RWPE1 (cell line): ENCODE results near the gene SYNDIG1.

ENCODE experiments used
- CTCF ChIA-PET: fragments of 350-600 bp; sonication (Branson Sonifier 250); formaldehyde crosslinking; extraction: SDS; loops from one replicate; lab custom pipeline; 2021; lab: Yijun Ruan, JAX
- POLR2A ChIA-PET: fragments of 400-600 bp; formaldehyde crosslinking; extraction: SDS; loops from one replicate; lab custom pipeline; 2020; ENCODE audit warnings: antibody characterized with exemption; ENCODE audit not compliant: low non-redundant PET; lab: Yijun Ruan, JAX
- DNase-seq: peaks from one replicate; pipeline ENCODE4 v3.0.0; 2012; ENCODE audit warnings: low spot score
- H3K27ac ChIP-seq: fragments of 450-650 bp; 2 replicates; pipeline ENCODE4 v1.5.1; 2017
- TF ChIP-seq, protein P1 (sequence below): fragments of 450-650 bp; conservative IDR thresholded peaks from 2 replicates; pipeline ENCODE4 v1.5.1; 2017; ENCODE audit warnings: low read depth, mild to moderate bottlenecking

SYNDIG1 gene

DNA sequence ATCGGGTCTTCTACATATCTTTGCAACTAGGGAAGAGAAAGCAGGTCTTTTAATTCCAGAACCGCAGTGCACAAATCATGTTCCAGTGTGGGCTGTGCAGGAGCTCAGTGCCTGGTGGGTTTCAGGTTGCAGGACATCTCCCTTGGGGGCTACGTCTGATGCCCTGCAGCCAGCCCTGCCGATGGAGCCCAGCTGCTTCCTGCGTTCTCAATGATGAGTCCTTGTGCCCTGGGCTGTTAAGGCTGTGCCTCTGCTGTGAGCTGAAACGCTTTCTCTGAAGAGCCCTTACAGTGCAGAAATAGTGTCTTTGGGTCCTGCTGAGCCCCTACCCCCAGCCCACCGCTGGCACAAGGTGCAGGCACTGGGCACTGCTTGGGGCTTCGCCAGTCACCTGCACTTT, 192.9 kb downstream of the SYNDIG1 start:
- no peak overlapping the region for H3K27ac ChIP-seq
- ChIA-PET POLR2A (no interaction called here), CTCF (no interaction called here)
- TF ChIP-seq, protein P1, sequence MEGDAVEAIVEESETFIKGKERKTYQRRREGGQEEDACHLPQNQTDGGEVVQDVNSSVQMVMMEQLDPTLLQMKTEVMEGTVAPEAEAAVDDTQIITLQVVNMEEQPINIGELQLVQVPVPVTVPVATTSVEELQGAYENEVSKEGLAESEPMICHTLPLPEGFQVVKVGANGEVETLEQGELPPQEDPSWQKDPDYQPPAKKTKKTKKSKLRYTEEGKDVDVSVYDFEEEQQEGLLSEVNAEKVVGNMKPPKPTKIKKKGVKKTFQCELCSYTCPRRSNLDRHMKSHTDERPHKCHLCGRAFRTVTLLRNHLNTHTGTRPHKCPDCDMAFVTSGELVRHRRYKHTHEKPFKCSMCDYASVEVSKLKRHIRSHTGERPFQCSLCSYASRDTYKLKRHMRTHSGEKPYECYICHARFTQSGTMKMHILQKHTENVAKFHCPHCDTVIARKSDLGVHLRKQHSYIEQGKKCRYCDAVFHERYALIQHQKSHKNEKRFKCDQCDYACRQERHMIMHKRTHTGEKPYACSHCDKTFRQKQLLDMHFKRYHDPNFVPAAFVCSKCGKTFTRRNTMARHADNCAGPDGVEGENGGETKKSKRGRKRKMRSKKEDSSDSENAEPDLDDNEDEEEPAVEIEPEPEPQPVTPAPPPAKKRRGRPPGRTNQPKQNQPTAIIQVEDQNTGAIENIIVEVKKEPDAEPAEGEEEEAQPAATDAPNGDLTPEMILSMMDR = no peak
- DNase-seq = no peak

DNA sequence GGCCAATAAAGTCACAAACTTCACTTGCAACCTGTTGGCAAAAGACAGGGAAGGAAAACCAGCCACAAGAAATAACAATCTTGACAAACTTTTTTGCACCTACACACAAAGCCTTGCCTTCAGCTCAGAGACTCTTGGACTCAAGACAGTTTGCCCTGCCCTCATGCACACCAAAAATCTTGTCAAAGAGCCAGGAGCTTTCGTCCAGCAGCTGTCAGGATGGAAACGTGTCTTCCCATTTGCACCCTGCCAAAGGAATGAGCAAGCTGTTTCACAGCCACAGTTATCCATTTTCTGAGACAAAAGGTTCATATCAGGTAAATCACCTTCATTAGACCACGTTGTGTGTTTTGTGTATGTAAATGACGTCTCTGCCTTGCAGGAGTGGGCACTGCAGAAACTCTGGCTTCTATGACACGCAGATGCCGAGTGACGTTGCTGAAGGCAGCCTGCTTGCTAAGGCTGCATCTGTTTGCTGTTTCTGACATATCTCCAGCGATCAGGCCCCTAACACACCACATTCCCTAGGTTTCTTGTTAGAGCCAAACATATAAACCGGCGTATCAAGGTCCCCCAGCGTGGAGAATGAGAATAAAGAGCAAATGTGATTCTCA, 193.4 kb downstream of the SYNDIG1 start:
- CTCF ChIA-PET = no interaction called here
- POLR2A ChIA-PET = no interaction called here
- TF ChIP-seq, protein P1 = no peak
- no peak for DNase-seq
- no peak overlapping the region for H3K27ac ChIP-seq

DNA sequence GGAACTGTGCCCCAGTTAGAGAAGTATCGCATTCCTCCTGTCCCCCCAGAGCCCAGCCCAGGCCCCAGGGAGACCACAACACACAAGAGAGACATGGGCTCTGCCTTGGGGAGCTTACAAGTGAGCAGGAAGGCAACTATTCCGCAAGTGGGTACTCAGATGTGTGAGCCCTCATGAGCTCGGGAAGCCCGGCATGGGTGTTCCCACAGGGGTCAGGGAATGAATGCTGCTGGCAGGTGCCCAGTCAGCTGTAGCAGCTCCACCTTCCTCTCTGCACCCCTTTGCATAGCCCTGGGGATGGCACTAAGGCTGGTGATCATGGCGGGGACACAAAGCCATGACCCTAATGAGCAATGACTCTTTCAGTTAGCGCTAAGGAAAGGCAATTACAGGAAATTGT, 194.1 kb downstream of the SYNDIG1 start:
- DNase-seq = no peak
- H3K27ac ChIP-seq = no peak overlapping the region
- TF ChIP-seq, protein P1 = no peak
- CTCF ChIA-PET = interaction anchor here (0.6 kb wide), 1 partner anchor 24 kb away, joined by 3 read pairs; no protein-coding TSS in a partner anchor
- POLR2A ChIA-PET = no interaction called here

DNA sequence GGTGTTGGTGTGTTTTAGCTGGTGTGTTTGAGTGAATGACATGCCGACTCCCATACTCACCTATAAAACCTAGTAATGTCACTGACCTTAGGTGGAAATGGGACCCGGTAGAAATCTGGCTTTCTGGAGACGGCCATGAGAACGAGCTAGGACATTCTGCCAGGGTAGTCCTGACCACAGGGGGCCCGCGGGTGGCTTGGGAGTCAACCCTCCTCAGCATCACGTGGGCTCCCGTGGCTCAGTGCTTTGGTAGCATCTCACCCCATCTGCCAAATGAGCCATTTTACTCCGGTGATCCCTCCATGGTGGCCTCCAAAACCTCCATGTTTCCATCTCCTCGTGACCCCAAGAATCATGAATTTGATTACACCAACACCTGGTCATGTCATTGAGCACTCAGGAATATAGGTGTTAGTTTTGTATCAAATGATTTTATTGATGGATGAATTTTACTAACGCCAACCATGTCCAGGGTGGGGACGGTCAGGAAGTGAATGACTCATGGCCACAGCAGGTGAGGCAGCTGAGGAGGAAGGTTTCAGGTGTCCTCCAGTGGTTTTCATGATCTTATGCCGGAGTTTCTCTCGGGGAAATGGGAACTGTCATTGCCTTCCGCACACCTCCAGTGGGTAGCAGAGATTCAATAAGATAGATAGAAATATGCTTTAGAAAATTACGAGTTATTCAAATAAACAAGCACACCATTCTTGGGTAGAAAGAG, 195.0 kb downstream of the SYNDIG1 start:
- DNase-seq = no peak
- ChIA-PET POLR2A (no interaction called here), CTCF (no interaction called here)
- TF ChIP-seq, protein P1 = no peak
- H3K27ac ChIP-seq = no peak overlapping the region

DNA sequence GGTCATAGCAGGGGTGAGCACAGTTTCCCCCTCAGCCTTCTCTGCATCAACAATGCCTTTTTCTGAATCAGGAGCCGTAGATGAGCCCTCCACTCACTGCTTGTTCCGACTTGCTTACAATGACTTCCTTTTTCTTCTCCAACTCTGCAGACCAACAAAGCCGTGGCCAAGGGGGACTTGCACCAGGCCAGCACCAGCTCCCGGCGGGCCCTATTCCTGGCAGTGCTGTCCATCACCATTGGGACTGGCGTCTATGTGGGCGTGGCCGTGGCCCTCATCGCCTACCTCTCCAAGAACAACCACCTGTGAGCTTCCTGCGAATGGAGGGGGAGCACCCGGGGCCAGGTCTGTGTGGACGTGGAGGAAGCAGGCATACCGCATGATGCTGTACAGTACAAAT, 195.8 kb downstream of the SYNDIG1 start:
- no peak overlapping the region for H3K27ac ChIP-seq
- CTCF ChIA-PET = interaction anchor here (0.6 kb wide), 2 partner anchors 14 to 91 kb away, joined by 3 read pairs; no protein-coding TSS in a partner anchor
- DNase-seq = no peak
- TF ChIP-seq, protein P1 = no peak
- POLR2A ChIA-PET = no interaction called here

DNA sequence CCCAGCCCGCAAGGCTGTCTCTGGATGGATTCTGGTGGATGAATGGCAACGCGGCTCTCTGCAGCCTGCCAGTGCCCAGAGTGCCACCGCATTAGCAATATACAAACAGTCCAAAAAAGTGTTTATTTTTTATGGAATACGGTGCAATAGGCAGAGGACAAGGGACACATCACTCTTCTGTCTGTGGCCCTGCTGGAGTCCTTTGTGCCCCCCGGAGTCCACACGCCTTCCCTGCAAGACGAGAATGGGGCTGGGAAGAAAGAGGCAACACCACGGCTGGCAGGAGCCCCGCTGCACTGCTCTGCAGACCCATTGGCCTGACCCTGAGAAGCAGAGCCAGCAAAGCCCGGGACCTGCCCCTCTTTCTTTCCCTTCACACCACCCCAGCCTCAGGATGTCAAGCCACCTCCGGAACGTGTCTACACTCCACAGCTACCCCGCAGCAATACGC, 196.3 kb downstream of the SYNDIG1 start:
- ChIA-PET CTCF (no interaction called here), POLR2A (no interaction called here)
- no peak for DNase-seq
- TF ChIP-seq, protein P1 = no peak
- H3K27ac ChIP-seq = no peak overlapping the region
